GM12892 (cell line): ENCODE measurements around the gene CCNF.

Source experiments
- POLR2A ChIP-seq: IDR thresholded peaks from 2 replicates; pipeline ENCODE4 v1.6.1; 2011; ENCODE audit warnings: low read depth, low read length, control low read depth
- TAF1 ChIP-seq: IDR thresholded peaks from 2 replicates; pipeline ENCODE4 v1.6.1; 2011; ENCODE audit warnings: low read depth, mild to moderate bottlenecking, control low read depth, low read length, borderline replicate concordance

DNA sequence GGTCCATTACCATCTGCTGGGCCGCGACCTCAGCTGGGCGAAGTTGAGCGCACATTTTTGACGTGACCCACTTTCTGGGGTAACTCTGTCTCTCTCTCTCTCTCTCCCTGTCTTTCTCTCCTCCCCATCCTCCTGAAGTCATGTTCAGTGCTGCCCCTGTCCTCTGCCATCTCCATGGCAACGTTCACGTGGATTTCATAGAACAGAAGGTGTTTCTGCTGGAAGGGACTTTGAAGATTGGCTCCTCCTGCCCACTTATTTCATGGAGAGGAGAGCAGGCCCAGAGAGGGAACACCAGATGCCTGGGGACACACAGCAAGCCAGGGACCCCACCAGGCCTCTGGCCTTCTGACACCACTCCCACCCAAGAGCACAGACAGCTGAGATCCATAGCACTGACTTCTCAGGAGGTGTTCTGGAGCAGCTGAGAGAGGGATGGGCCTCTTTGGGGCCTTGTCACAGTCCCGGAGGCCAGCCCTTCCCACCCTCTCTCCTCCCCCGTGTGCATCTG is 4.2 kb upstream of the CCNF start:
- TF ChIP-seq POLR2A: no peak
- TF ChIP-seq TAF1: no peak
